Karpas-422 (cell line): ENCODE data around the gene OSBPL2. TPM values are rescaled to one million over a fixed set of nuclear protein-coding genes. Genes with fewer than 3 reads are reported as not detected.

Source experiments
- DNase-seq: peaks from one replicate; pipeline ENCODE4 v3.0.0-alpha.2; 2015
- H2AFZ ChIP-seq: fragments of 200-600 bp; sonication (generic); 2 replicates; pipeline ENCODE4 v1.6.1; 2014; ENCODE audit warnings: antibody characterized with exemption, low read length, mixed read lengths
- H3K27ac ChIP-seq: fragments of 200-600 bp; sonication (generic); 2 replicates; pipeline ENCODE4 v1.5.1; 2014; ENCODE audit warnings: mild to moderate bottlenecking, low read length, moderate library complexity
- H3K27me3 ChIP-seq: fragments of 200-600 bp; sonication (generic); 2 replicates; pipeline ENCODE4 v1.6.1; 2014; ENCODE audit warnings: low read length, mixed read lengths
- H3K36me3 ChIP-seq: fragments of 200-600 bp; sonication (generic); 2 replicates; pipeline ENCODE4 v1.6.1; 2014; ENCODE audit warnings: low read length, mixed read lengths; ENCODE audit not compliant: insufficient read depth
- H3K4me1 ChIP-seq: fragments of 200-600 bp; sonication (generic); 2 replicates; pipeline ENCODE4 v1.6.1; 2014; ENCODE audit warnings: mild to moderate bottlenecking, low read length, mixed read lengths
- H3K4me2 ChIP-seq: fragments of 200-600 bp; sonication (generic); 2 replicates; pipeline ENCODE4 v1.6.1; 2014; ENCODE audit warnings: low read length, low read depth, mild to moderate bottlenecking; ENCODE audit not compliant: poor library complexity, severe bottlenecking
- H3K4me3 ChIP-seq: fragments of 200-600 bp; sonication (generic); 2 replicates; pipeline ENCODE4 v1.5.1; 2014; ENCODE audit warnings: mild to moderate bottlenecking, antibody characterized with exemption, low read length, mixed read lengths
- H3K79me2 ChIP-seq: fragments of 200-600 bp; sonication (generic); 2 replicates; pipeline ENCODE4 v1.6.1; 2014; ENCODE audit warnings: mild to moderate bottlenecking, low read length, mixed read lengths
- H3K9ac ChIP-seq: fragments of 200-600 bp; sonication (generic); 2 replicates; pipeline ENCODE4 v1.6.0; 2014; ENCODE audit warnings: low read length
- H3K9me2 ChIP-seq: fragments of 200-600 bp; sonication (generic), shearing (Covaris generic); replicated peaks from 2 replicates; pipeline ENCODE4 v1.6.0; 2014; ENCODE audit warnings: mild to moderate bottlenecking, low read length, moderate library complexity; ENCODE audit not compliant: insufficient read depth
- H3K9me3 ChIP-seq: fragments of 300-700, 200-600 bp; sonication (generic); 2 replicates; pipeline ENCODE4 v1.6.1; 2014; ENCODE audit warnings: low read length, mixed read lengths
- H4K20me1 ChIP-seq: fragments of 200-600 bp; sonication (generic); 2 replicates; pipeline ENCODE4 v1.6.1; 2014; ENCODE audit warnings: mild to moderate bottlenecking, antibody characterized with exemption, low read length, low read depth; ENCODE audit not compliant: insufficient read depth
- total RNA-seq: library from RNA; depleted of rRNA; stranded (reverse); fragments of >200 nt; shearing (Covaris generic); gene quantifications from 2 replicates; pipeline ENCODE4 v1.2.3, GENCODE V29; 2014; ENCODE audit warnings: low replicate concordance

The OSBPL2 gene
- total RNA-seq, 1 experiment from 2014 or later = 22.6 TPM

GRCh38 chr20:62300319-62300718, 62.0 kb downstream of the OSBPL2 start:
- Histone ChIP-seq H3K36me3 (no peaks in the 10 kb centered on the region; the same call in 1 of the 2 replicates), H3K27me3 (no peaks in the 10 kb centered on the region), H3K9ac (no peak overlapping the region), H3K9me3 (no peaks in the 10 kb centered on the region), H3K4me2 (no peak overlapping the region), H2AFZ (no peak overlapping the region), H3K27ac (no peak overlapping the region), H4K20me1 (peaks cover 21% of the 10 kb centered on the region), H3K9me2 (no peaks in the 10 kb centered on the region), H3K4me3 (no peak overlapping the region), H3K79me2 (peaks cover 23% of the 10 kb centered on the region), H3K4me1 (peaks cover 33% of the 10 kb centered on the region)
- no peak for DNase-seq

- H2AFZ ChIP-seq = no peak overlapping the region
- H3K9ac ChIP-seq = no peak overlapping the region
- H3K27ac ChIP-seq = no peak overlapping the region
- H3K36me3 ChIP-seq = no peaks in the 10 kb centered on the region; the same call in 1 of the 2 replicates
- H3K4me3 ChIP-seq = no peak overlapping the region
- no peaks in the 10 kb centered on the region for H3K9me3 ChIP-seq
- no peak for DNase-seq
- H3K9me2 ChIP-seq = no peaks in the 10 kb centered on the region
- H3K4me2 ChIP-seq = no peak overlapping the region
- peaks cover 25% of the 10 kb centered on the region for H3K4me1 ChIP-seq
- H3K79me2 ChIP-seq = peaks cover 31% of the 10 kb centered on the region
- no peaks in the 10 kb centered on the region for H3K27me3 ChIP-seq
- H4K20me1 ChIP-seq = peaks cover 29% of the 10 kb centered on the region
Observed at GRCh38 chr20:62301111-62301668, 62.9 kb downstream of the OSBPL2 start.

- Histone ChIP-seq H3K9ac (peak overlapping the region; percentile 83), H3K27me3 (no peaks in the 10 kb centered on the region), H4K20me1 (peaks cover 29% of the 10 kb centered on the region), H3K4me1 (peaks cover 20% of the 10 kb centered on the region), H3K4me3 (peak overlapping the region; percentile 80), H2AFZ (peak overlapping the region; percentile 99; the same call in 1 of the 2 replicates), H3K36me3 (no peaks in the 10 kb centered on the region; the same call in 1 of the 2 replicates), H3K27ac (peak overlapping the region; percentile 58), H3K9me2 (no peaks in the 10 kb centered on the region), H3K79me2 (peaks cover 31% of the 10 kb centered on the region), H3K4me2 (peak overlapping the region; percentile 98), H3K9me3 (no peaks in the 10 kb centered on the region)
- peak; percentile 96 for DNase-seq
Observed at GRCh38 chr20:62301773-62302340, 63.5 kb downstream of the OSBPL2 start.

GRCh38 chr20:62302341-62303061, 64.2 kb downstream of the OSBPL2 start, which contains the start of gene ADRM1:
TSS of gene ADRM1 (plus strand) at chr20:62302997. CDS start at chr20:62303569, 572 bp downstream.
- no peaks in the 10 kb centered on the region for H3K27me3 ChIP-seq
- peaks cover 20% of the 10 kb centered on the region for H3K4me1 ChIP-seq
- H3K4me3 ChIP-seq = peak within 1 kb of the TSS; percentile 84
- H4K20me1 ChIP-seq = peaks cover 29% of the 10 kb centered on the region
- peak within 1 kb of the TSS; percentile 83 for H3K9ac ChIP-seq
- H3K27ac ChIP-seq = peak within 1 kb of the TSS; percentile 58
- H3K79me2 ChIP-seq = peaks cover 31% of the 10 kb centered on the region
- peak; percentile 98 for DNase-seq
- no peaks in the 10 kb centered on the region for H3K9me2 ChIP-seq
- no peaks in the 10 kb centered on the region; the same call in 1 of the 2 replicates for H3K36me3 ChIP-seq
- peak within 1 kb of the TSS; percentile 98 for H3K4me2 ChIP-seq
- no peaks in the 10 kb centered on the region for H3K9me3 ChIP-seq
- H2AFZ ChIP-seq = peak within 1 kb of the TSS; percentile 99

GRCh38 chr20:62303062-62303339, 64.7 kb downstream of the OSBPL2 start:
- Histone ChIP-seq H3K9ac (peak overlapping the region; percentile 83), H3K9me3 (no peaks in the 10 kb centered on the region), H3K27me3 (no peaks in the 10 kb centered on the region), H3K79me2 (peaks cover 31% of the 10 kb centered on the region), H3K4me3 (peak overlapping the region; percentile 84), H4K20me1 (peaks cover 29% of the 10 kb centered on the region), H3K27ac (no peak overlapping the region), H2AFZ (no peak overlapping the region), H3K4me1 (peaks cover 20% of the 10 kb centered on the region), H3K4me2 (peak overlapping the region; percentile 82), H3K36me3 (no peaks in the 10 kb centered on the region; the same call in 1 of the 2 replicates), H3K9me2 (no peaks in the 10 kb centered on the region)
- no peak for DNase-seq

- Histone ChIP-seq H3K27me3 (no peaks in the 10 kb centered on the region), H4K20me1 (peaks cover 29% of the 10 kb centered on the region), H3K4me1 (peaks cover 20% of the 10 kb centered on the region), H3K79me2 (peaks cover 31% of the 10 kb centered on the region), H3K27ac (no peak overlapping the region), H3K9me2 (no peaks in the 10 kb centered on the region), H3K9me3 (no peaks in the 10 kb centered on the region), H2AFZ (no peak overlapping the region), H3K4me3 (peak overlapping the region; percentile 84), H3K36me3 (no peaks in the 10 kb centered on the region; the same call in 1 of the 2 replicates), H3K4me2 (peak overlapping the region; percentile 82), H3K9ac (peak overlapping the region; percentile 83)
- DNase-seq = peak; percentile 60
Observed at GRCh38 chr20:62303340-62304226, 65.3 kb downstream of the OSBPL2 start.

GRCh38 chr20:62304331-62305148, 66.2 kb downstream of the OSBPL2 start:
- no peaks in the 10 kb centered on the region for H3K9me3 ChIP-seq
- peak overlapping the region; percentile 83 for H3K9ac ChIP-seq
- no peak overlapping the region for H3K27ac ChIP-seq
- H3K9me2 ChIP-seq = no peaks in the 10 kb centered on the region
- H3K4me1 ChIP-seq = peaks cover 20% of the 10 kb centered on the region
- H3K36me3 ChIP-seq = no peaks in the 10 kb centered on the region; the same call in 1 of the 2 replicates
- H4K20me1 ChIP-seq = peaks cover 29% of the 10 kb centered on the region
- no peak overlapping the region for H2AFZ ChIP-seq
- DNase-seq = no peak
- H3K4me2 ChIP-seq = peak overlapping the region; percentile 82
- peak overlapping the region; percentile 84 for H3K4me3 ChIP-seq
- peaks cover 31% of the 10 kb centered on the region for H3K79me2 ChIP-seq
- H3K27me3 ChIP-seq = no peaks in the 10 kb centered on the region
